ENCODE data around the gene FIBP.

- TF ChIP-seq CTCF (conservative IDR thresholded peaks at IDR 0.05; ENCODE audit: low read length) (no peak), EZH2phosphoT487 (IDR thresholded peaks at IDR 0.05; ENCODE audit: borderline replicate concordance) (no peak)
These were observed 24.6 kb upstream of the FIBP start for GRCh38 chr11:65912845-65913244.
